ENCODE data around the gene PPM1J. TPM values are rescaled to one million over a fixed set of nuclear protein-coding genes. Genes with fewer than 3 reads are reported as not detected.

The PPM1J gene
- total and polyA plus RNA-seq, 2 of the 13 experiments (the other 11 are each of a cell fraction or from before 2014, with no cell fraction given) = 0.07 to 0.22 TPM

- TF ChIP-seq SMAD3 (CRISPR knock-in tag; IDR thresholded peaks at IDR 0.05) (no peak), ZNF496 (CRISPR knock-in tag; IDR thresholded peaks at IDR 0.05; ENCODE audit: insufficient replicate concordance) (no peak), TFAP4 (IDR thresholded peaks at IDR 0.05; ENCODE audit: borderline replicate concordance, low read depth) (peak; percentile 17; the same call in 1 of the 2 replicates), ZNF460 (CRISPR knock-in tag; IDR thresholded peaks at IDR 0.05; ENCODE audit: borderline replicate concordance) (0 out of 2 replicates have a peak, but pooled peaks have one; percentile 7), ZNF839 (CRISPR knock-in tag; IDR thresholded peaks at IDR 0.05; ENCODE audit: borderline replicate concordance) (no peak), MEIS1 (CRISPR knock-in tag; IDR thresholded peaks at IDR 0.05; ENCODE audit: borderline replicate concordance) (no peak), GATAD1 (CRISPR knock-in tag; IDR thresholded peaks at IDR 0.05) (no peak), KLF16 (CRISPR knock-in tag; IDR thresholded peaks at IDR 0.05) (peak in 1 of 2 experiments; percentile 5; a peak in 1 of 4 replicates), RFX1 (IDR thresholded peaks at IDR 0.05) (no peak), SMC3 (IDR thresholded peaks at IDR 0.05; ENCODE audit: low read length) (no peak), HNRNPUL1 (IDR thresholded peaks at IDR 0.05; ENCODE audit: low read depth, low read length) (no peak), PAX8 (CRISPR knock-in tag; IDR thresholded peaks at IDR 0.05; ENCODE audit: borderline replicate concordance) (no peak), ATF6 (CRISPR knock-in tag; conservative IDR thresholded peaks at IDR 0.05) (no peak), XBP1 (CRISPR knock-in tag; IDR thresholded peaks at IDR 0.05) (no peak), ZNF574 (CRISPR knock-in tag; IDR thresholded peaks at IDR 0.05) (peak; percentile 33), ZNF646 (CRISPR knock-in tag; IDR thresholded peaks at IDR 0.05) (no peak), ZNF879 (CRISPR knock-in tag; IDR thresholded peaks at IDR 0.05) (0 out of 2 replicates have a peak, but pooled peaks have one; percentile 39), SNAPC2 (CRISPR knock-in tag; IDR thresholded peaks at IDR 0.05) (no peak)
Measured at GRCh38 chr1:112706505-112707220, 8.5 kb downstream of the PPM1J start, which contains the start of gene RHOC (continued).

Data from HepG2 (cell line).